Keratinocyte (primary cell): Measurements from ENCODE around the gene SMG6. TPM values are rescaled to one million over a fixed set of nuclear protein-coding genes. Genes with fewer than 3 reads are reported as not detected.

ENCODE experiments used
- DNase-seq: peaks from one replicate; pipeline ENCODE4 v3.0.0-alpha.2; 2011; ENCODE audit warnings: low read depth, missing footprints, low spot score
- FAIRE-seq: peaks from 2 replicates; lab custom pipeline; 2011; peaks lifted over from hg19 to GRCh38; lab: Jason Lieb, UNC
- H2AFZ ChIP-seq: 2 replicates; pipeline ENCODE4 v1.6.0; 2012; ENCODE audit warnings: low read length, control low read depth, inconsistent platforms; ENCODE audit not compliant: control insufficient read depth
- H3K27ac ChIP-seq: 2 replicates; pipeline ENCODE4 v1.5.1; 2011; ENCODE audit warnings: low read length; ENCODE audit not compliant: control insufficient read depth, insufficient read depth
- H3K27me3 ChIP-seq: 3 replicates; pipeline ENCODE4 v1.6.0; 2011; ENCODE audit warnings: low read length; ENCODE audit not compliant: control insufficient read depth, insufficient read depth; ENCODE audit errors: extremely low read depth
- H3K36me3 ChIP-seq, 2 experiments: 2 replicates in 1 of 2; 3 replicates in 1 of 2; pipeline ENCODE4 v1.5.1; 2011; ENCODE audit warnings: low read length in 2 of 2, mild to moderate bottlenecking in 1 of 2; ENCODE audit not compliant: control insufficient read depth in 2 of 2, insufficient read depth in 2 of 2; ENCODE audit errors: extremely low read depth in 1 of 2
- H3K4me1 ChIP-seq: 3 replicates; pipeline ENCODE4 v1.5.1; 2011; ENCODE audit warnings: low read length; ENCODE audit not compliant: control insufficient read depth, insufficient read depth; ENCODE audit errors: extremely low read depth
- H3K4me2 ChIP-seq: 3 replicates; pipeline ENCODE4 v1.6.0; 2011; ENCODE audit warnings: low read depth, low read length; ENCODE audit not compliant: control insufficient read depth, insufficient read depth; ENCODE audit errors: extremely low read depth
- H3K4me3 ChIP-seq, 3 experiments: fragments of 200-600 bp in 1 of 3; sonication (generic) in 1 of 3; 2 replicates in 2 of 3; 3 replicates in 1 of 3; pipeline ENCODE4 v1.5.1; 2011 to 2016; ENCODE audit warnings: low read length in 3 of 3, mild to moderate bottlenecking in 3 of 3, control low read depth in 2 of 3, inconsistent platforms in 1 of 3, low read depth in 1 of 3, mixed read lengths in 1 of 3, mixed run types in 1 of 3, moderate library complexity in 1 of 3; ENCODE audit not compliant: control insufficient read depth in 2 of 3, insufficient read depth in 2 of 3; ENCODE audit errors: extremely low read depth in 1 of 3
- H3K79me2 ChIP-seq: 2 replicates; pipeline ENCODE4 v1.6.0; 2012; ENCODE audit warnings: low read length; ENCODE audit not compliant: control insufficient read depth, insufficient read depth
- H3K9ac ChIP-seq: 3 replicates; pipeline ENCODE4 v1.6.0; 2011; ENCODE audit warnings: low read length; ENCODE audit not compliant: control insufficient read depth, insufficient read depth; ENCODE audit errors: extremely low read depth
- H3K9me1 ChIP-seq: 3 replicates; pipeline ENCODE4 v1.6.0; 2011; ENCODE audit warnings: low read length; ENCODE audit not compliant: control insufficient read depth, insufficient read depth; ENCODE audit errors: extremely low read depth
- H3K9me3 ChIP-seq: 2 replicates; pipeline ENCODE4 v1.5.1; 2012; ENCODE audit warnings: low read depth, low read length; ENCODE audit not compliant: control insufficient read depth
- H4K20me1 ChIP-seq: 3 replicates; pipeline ENCODE4 v1.6.0; 2011; ENCODE audit warnings: low read length; ENCODE audit not compliant: control insufficient read depth, insufficient read depth; ENCODE audit errors: extremely low read depth
- CTCF ChIP-seq, 3 experiments: IDR thresholded peaks in 1 of 3; conservative IDR thresholded peaks in 1 of 3; optimal IDR thresholded peaks in 1 of 3; 2 replicates in 2 of 3; 3 replicates in 1 of 3; pipeline versions ENCODE3 to v1.5.1; 2011; ENCODE audit warnings: low read length in 3 of 3, mild to moderate bottlenecking in 3 of 3, moderate library complexity in 2 of 3, control low read depth in 1 of 3, inconsistent platforms in 1 of 3; ENCODE audit not compliant: insufficient read depth in 2 of 3; ENCODE audit errors: extremely low read depth in 1 of 3
- EZH2 ChIP-seq: IDR thresholded peaks from one replicate; pipeline ENCODE4 v1.6.1; 2012; ENCODE audit warnings: inconsistent platforms, mild to moderate bottlenecking, low read length, moderate library complexity
- dilution Hi-C: fragments of 300-500 bp; cut with MboI; formaldehyde crosslinking; loops from one replicate; pipeline ENCODE4 v1.7.0; 2020; ENCODE audit warnings: low sequenced_read_pairs; ENCODE audit not compliant: extremely low pct_ligation_motif_present
- polyA plus RNA-seq, 5 experiments: library from polyadenylated mRNA; depleted of rRNA in 3 of 5; stranded (reverse) in 3 of 5; stranded (forward) in 1 of 5; unstranded in 1 of 5; fragments of >200 nt; gene quantifications; 1 replicate in 1 of 5; 2 replicates in 3 of 5; 3 replicates in 1 of 5; pipeline versions ENCODE4 v1.2.1 to v1.2.3, GENCODE V29; 2011 to 2012; ENCODE audit warnings: missing spikeins in 2 of 5, low read depth in 1 of 5, low replicate concordance in 1 of 5

The SMG6 gene
- polyA plus RNA-seq, 1 donor (not counting 4 experiments of a cell fraction or from before 2014, with no cell fraction given) = 3.6 TPM

- H3K27ac ChIP-seq = no peak overlapping the region
- no peak overlapping the region for H3K4me3 ChIP-seq
- TF ChIP-seq EZH2 = no peak
- TF ChIP-seq CTCF (optimal IDR thresholded peaks at IDR 0.05 in 1 of 3, IDR thresholded peaks at IDR 0.05 in 1 of 3, conservative IDR thresholded peaks at IDR 0.05 in 1 of 3; ENCODE audit: extremely low read depth in 1 of 3, insufficient read depth in 2 of 3, low read length in 3 of 3) = no peak
- dilution Hi-C loops = no loop called here
- no peaks in the 10 kb centered on the region for H3K27me3 ChIP-seq
- no peaks in the 10 kb centered on the region for H3K9me1 ChIP-seq
- no peaks in the 10 kb centered on the region for H3K9me3 ChIP-seq
- DNase-seq (no peak), FAIRE-seq (no peak)
- no peaks in the 10 kb centered on the region for H4K20me1 ChIP-seq
- peaks cover 24 to 37% of the 10 kb centered on the region in 2 experiments for H3K36me3 ChIP-seq
- H3K4me2 ChIP-seq = no peak overlapping the region
- peaks cover 3% of the 10 kb centered on the region for H3K4me1 ChIP-seq
- no peak overlapping the region for H3K9ac ChIP-seq
- no peaks in the 10 kb centered on the region for H3K79me2 ChIP-seq
- no peak overlapping the region for H2AFZ ChIP-seq
Observed at GRCh38 chr17:2064147-2064489, 239.5 kb downstream of the SMG6 start.

- DNase-seq (no peak), FAIRE-seq (no peak)
- H3K4me2 ChIP-seq = no peak overlapping the region
- H3K27me3 ChIP-seq = no peaks in the 10 kb centered on the region
- H3K27ac ChIP-seq = no peak overlapping the region
- no peak overlapping the region for H2AFZ ChIP-seq
- H3K4me1 ChIP-seq = peaks cover 3% of the 10 kb centered on the region
- H3K9me3 ChIP-seq = no peaks in the 10 kb centered on the region
- H3K9me1 ChIP-seq = no peaks in the 10 kb centered on the region
- H3K9ac ChIP-seq = no peak overlapping the region
- dilution Hi-C loops = no loop called here
- no peak overlapping the region for H3K4me3 ChIP-seq
- peaks cover 21 to 36% of the 10 kb centered on the region in 2 experiments for H3K36me3 ChIP-seq
- TF ChIP-seq CTCF (optimal IDR thresholded peaks at IDR 0.05 in 1 of 3, IDR thresholded peaks at IDR 0.05 in 1 of 3, conservative IDR thresholded peaks at IDR 0.05 in 1 of 3; ENCODE audit: extremely low read depth in 1 of 3, insufficient read depth in 2 of 3, low read length in 3 of 3) = no peak
- no peak for TF ChIP-seq EZH2
- no peaks in the 10 kb centered on the region for H3K79me2 ChIP-seq
- H4K20me1 ChIP-seq = no peaks in the 10 kb centered on the region
Observed at GRCh38 chr17:2063261-2064146, 240.1 kb downstream of the SMG6 start.
